Measurements from ENCODE around the gene MBD3L4.
"Not testable (repeated sequence)": the region's sequence is repeated elsewhere in the genome, so short reads cannot be mapped to it uniquely, and the experiment has no call there.

Gene MBD3L4

DNA sequence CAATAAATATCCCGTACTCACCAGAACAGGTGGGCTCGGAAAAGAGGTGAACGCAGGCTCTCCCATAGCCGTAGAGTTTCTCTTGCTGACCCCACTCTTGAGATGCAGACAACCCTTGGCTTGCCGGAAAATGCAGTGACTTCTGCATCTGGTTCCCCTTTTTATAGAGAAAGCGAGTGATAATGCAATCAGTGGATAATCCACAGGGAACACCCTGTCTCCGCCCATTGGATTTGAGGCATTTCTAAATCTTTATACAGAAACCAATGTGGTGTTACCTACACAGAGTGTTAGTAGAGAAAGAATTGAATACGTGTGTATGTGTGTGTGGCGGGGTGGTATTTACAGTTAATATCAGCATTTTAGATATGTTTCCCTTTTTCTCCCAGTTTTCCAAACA is at the start of gene MBD3L4:
Gene MBD3L4 (minus strand): TSS at position 101 of the 400 bp plus-strand sequence. CDS start 35 bp downstream, at position 66.
- DNase-seq (ENCODE audit: low read depth); H3K4me3 ChIP-seq (ENCODE audit: low read length): not testable (repeated sequence)

DNA sequence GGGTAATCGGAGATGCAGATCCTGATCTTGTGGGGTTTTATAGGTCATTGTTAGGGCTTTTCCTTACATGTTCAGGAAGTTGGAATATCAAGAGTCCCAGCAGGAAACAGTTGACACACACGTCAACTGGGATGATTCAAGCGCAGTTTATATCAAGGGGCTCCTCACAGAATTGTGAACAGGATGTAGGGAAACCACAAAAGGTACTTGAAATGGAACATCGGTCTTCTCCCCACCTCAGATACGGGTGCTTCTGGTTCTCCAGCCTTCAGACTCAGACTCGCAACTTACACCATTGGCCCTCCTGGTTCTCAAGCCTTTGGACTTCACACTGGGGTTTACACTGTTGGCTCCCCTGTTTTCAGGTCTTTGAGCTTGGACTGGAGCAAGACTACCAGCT is 49.0 kb upstream of the MBD3L4 start:
- TF ChIP-seq, protein P1, sequence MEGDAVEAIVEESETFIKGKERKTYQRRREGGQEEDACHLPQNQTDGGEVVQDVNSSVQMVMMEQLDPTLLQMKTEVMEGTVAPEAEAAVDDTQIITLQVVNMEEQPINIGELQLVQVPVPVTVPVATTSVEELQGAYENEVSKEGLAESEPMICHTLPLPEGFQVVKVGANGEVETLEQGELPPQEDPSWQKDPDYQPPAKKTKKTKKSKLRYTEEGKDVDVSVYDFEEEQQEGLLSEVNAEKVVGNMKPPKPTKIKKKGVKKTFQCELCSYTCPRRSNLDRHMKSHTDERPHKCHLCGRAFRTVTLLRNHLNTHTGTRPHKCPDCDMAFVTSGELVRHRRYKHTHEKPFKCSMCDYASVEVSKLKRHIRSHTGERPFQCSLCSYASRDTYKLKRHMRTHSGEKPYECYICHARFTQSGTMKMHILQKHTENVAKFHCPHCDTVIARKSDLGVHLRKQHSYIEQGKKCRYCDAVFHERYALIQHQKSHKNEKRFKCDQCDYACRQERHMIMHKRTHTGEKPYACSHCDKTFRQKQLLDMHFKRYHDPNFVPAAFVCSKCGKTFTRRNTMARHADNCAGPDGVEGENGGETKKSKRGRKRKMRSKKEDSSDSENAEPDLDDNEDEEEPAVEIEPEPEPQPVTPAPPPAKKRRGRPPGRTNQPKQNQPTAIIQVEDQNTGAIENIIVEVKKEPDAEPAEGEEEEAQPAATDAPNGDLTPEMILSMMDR (IDR thresholded peaks at IDR 0.05; ENCODE audit: insufficient read depth, low read depth, low read length, missing control alignments): no peak
- no peak overlapping the region for H3K4me3 ChIP-seq (ENCODE audit: low read length)
- no peak for DNase-seq (ENCODE audit: low read depth)

DNA sequence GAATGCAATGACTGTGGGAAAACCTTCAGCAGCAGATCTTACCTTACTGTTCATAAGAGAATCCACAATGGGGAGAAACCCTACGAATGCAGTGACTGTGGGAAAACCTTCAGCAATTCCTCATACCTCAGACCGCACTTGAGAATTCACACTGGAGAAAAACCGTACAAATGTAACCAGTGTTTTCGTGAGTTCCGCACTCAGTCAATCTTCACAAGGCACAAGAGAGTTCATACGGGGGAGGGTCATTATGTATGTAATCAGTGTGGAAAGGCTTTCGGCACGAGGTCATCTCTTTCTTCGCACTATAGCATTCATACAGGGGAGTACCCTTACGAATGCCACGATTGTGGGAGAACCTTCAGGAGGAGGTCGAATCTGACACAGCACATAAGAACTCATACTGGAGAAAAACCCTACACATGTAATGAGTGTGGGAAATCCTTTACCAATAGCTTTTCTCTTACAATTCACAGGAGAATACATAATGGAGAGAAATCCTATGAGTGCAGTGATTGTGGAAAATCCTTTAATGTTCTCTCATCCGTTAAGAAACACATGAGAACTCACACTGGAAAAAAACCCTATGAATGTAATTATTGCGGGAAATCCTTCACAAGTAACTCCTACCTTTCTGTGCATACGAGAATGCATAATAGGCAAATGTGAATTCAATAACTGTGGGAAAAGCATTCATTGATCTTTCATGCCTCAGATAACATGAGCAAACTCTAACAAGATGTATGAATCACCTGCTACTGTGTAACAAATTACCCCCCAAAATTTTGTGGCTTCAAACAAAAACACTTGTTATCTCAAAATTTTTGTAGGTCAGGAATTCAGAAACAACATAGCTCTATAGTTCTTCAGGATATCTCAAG is 43.3 kb upstream of the MBD3L4 start:
- DNase-seq (ENCODE audit: low read depth): peak; percentile 17
- no peak overlapping the region for H3K4me3 ChIP-seq (ENCODE audit: low read length)
- TF ChIP-seq, protein P1 (IDR thresholded peaks at IDR 0.05; ENCODE audit: insufficient read depth, low read depth, low read length, missing control alignments): no peak

DNA sequence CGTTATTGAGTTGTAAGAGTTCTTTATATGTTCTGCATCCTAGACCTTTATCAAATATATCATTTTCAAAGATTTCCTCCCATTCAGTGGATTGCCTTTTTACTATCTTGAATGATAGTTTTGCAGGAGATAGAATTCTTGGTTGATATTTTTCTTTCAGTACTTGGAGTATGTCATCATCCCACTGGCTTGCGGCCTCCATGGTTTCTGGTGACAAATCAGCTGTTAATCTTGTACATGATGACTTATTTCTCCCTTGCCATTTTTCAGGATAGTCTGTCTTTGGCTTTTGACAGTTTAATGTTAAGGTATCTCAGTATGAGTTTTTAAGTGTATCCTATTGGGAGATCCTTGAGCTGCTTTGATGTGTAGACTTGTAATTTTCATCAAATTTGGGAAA is 38.0 kb upstream of the MBD3L4 start:
- no peak overlapping the region for H3K4me3 ChIP-seq (ENCODE audit: low read length)
- TF ChIP-seq, protein P1 (IDR thresholded peaks at IDR 0.05; ENCODE audit: insufficient read depth, low read depth, low read length, missing control alignments): no peak
- DNase-seq (ENCODE audit: low read depth): no peak

DNA sequence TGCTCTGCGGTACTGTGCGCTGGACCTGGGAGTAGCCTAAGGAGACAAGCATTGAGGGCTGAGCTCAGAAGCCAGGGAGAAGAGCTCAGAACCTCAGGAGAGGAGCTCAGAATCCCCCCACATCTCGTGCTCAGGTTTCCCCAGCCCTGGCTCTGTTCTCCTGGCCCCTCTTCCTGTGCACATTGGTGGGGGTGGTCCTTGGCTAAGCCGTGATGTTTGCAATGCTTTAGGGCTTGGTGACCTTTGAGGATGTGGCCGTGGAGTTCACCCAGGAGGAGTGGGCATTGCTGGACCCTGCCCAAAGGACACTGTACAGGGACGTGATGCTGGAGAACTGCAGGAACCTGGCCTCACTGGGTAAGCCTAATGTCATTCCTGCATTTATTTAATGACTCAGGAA is 36.2 kb upstream of the MBD3L4 start:
- TF ChIP-seq, protein P1 (IDR thresholded peaks at IDR 0.05; ENCODE audit: insufficient read depth, low read depth, low read length, missing control alignments): no peak
- no peak overlapping the region for H3K4me3 ChIP-seq (ENCODE audit: low read length)
- DNase-seq (ENCODE audit: low read depth): no peak

DNA sequence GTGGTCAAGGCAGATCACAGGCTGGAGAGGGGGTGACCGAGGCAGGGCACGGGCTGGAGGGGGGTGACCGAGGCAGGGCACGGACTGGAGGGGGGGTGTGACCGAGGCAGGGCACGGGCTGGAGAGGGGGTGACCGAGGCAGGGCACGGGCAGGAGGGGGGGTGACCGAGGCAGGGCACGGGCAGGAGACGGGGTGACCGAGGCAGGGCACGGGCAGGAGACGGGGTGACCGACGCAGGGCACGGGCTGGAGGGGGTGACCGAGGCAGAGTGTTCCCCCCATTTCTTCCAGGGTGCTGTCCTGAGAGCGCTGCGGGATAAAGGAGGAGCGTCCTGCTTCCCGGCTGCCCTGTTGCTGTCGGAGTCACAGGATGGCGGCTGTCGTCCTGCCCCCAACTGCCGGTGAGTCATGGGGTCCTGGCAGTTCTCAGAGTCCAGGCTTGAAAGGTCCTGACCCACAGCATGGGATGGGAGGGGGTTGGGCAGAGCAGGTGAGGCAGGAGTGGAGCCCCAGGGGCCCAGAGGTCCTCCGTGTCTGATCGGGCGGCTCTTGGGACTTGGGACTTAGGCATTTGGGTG is 34.8 kb upstream of the MBD3L4 start:
- TF ChIP-seq, protein P1 (IDR thresholded peaks at IDR 0.05; ENCODE audit: insufficient read depth, low read depth, low read length, missing control alignments): no peak
- no peak for DNase-seq (ENCODE audit: low read depth)

DNA sequence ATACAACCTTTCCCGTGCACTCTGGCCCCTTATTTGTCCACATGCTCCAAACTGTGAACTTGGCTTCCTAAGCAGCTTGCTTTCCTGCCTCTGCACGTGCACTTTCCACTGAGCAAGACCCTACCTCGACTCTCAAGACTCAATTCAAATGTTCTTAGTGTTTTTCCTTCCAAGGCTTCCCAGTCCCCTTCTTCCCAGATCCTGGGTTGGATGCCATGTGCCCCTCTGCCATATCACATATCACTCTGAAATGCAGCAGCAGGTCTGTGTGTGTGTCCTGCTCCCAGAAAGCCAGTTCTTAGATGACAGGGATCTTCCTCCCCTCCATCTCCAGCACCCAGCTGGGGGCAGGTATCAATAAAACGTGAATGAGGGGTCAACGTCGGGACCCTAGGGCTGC is 32.6 kb upstream of the MBD3L4 start:
- DNase-seq (ENCODE audit: low read depth): no peak
- no peak overlapping the region for H3K4me3 ChIP-seq (ENCODE audit: low read length)
- TF ChIP-seq, protein P1 (IDR thresholded peaks at IDR 0.05; ENCODE audit: insufficient read depth, low read depth, low read length, missing control alignments): no peak

More for the DNA sequence above, 34.8 kb upstream of the MBD3L4 start:
- no peak overlapping the region for H3K4me3 ChIP-seq (ENCODE audit: low read length)
